NCI-H345 treated with DMSO at 0.1 percent for 48 hours (cell line): ENCODE results near the gene FGFBP3.

Experiments used
- DNase-seq: peaks from one replicate; lab custom pipeline; 2025; ENCODE audit not compliant: unreplicated experiment; lab: John Stamatoyannopoulos, UW

FGFBP3 gene, protein sequence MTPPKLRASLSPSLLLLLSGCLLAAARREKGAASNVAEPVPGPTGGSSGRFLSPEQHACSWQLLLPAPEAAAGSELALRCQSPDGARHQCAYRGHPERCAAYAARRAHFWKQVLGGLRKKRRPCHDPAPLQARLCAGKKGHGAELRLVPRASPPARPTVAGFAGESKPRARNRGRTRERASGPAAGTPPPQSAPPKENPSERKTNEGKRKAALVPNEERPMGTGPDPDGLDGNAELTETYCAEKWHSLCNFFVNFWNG

DNA sequence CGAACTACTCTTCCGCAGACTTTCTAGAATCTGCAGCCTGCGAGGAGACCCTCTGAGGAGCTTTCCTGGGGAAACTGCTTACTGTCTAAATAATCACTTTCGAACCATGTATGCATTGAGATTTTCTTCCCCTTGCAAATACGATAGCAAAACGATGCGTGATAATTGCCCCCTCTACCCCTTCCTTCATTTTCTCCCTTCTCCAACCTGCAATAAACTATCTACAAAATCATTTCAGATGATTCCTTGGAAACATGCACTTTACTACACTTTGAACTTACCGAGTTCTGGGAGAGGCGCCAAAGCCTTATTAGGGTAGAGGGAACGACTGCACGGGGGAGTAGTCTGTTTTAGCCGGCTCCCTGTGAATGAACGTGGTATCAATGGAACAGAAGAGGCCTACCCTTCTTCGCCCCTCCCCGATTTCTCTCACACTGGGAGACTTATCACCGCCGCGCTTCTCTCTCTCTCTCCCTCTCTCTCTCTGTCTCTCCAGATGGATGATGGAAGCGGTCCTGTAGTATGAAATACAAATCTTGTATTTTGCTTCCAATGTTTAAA is at the start of gene FGFBP3:
TSS of gene FGFBP3 (minus strand) at position 370 of the 561 bp plus-strand sequence. CDS start 517 bp downstream, outside the sequence.
- DNase-seq = peak; percentile 41

DNA sequence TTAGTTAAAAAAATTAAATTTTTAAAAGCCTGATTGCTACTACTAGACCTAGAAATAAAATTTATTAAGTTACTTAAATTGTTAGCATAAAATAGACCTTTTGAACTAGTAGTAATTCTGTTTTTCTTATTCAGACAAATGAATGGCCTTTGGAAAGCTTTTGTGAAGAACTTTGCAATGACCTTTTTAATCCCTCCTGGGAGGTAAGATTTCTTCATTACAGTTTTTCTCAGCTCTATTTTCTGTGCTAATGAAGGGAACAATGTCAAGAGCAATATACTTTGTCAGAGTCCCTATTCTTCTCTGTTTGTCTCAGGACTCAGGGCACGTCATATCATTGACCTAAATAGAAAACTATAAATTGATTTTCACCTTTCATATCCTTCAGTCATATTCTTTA is 47.8 kb upstream of the FGFBP3 start:
- no peak for DNase-seq

DNA sequence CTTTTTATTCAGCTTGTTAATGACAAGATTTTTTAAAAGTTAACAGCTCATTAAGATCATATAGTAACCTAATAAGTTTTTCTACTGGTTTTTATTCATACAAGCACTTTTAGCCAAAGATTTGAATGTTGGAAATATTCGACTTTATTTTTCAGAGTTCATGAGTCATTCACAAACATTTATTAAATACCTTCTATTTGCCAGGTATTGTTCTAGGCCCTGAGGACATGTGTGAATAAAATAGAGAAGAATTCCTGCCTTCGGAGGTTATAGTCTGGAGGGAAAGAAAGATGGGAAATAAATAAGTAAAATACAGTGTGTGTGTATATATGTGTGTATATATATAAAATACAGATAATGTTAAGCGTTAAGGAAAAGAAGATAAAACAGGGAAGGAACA is 45.8 kb upstream of the FGFBP3 start:
- DNase-seq = no peak

DNA sequence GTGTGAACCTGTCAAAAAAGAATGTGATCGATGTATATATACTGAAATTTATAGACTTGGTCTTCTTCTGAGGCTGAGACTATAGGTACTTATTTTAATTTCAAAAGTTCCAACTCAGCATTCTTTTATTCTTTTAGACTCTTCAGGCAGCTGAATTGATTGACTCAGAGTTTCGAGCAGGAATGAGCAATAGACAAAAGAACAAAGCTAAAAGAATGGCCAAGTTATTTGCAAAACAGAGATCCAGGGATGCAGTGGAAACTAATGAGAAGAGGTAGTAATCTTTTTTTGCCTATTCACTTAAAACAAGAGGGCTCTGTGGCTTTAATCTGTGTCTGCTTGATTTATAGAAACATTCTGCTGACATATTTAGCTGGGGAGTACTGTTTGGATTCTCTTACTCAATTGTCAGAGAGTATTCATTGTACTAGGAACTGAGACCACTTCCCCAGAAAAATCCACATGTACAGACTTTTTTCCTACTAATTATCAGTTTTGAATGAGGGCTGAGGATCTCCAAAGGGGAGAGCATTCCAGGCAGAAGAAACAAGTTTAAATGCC is 44.4 kb upstream of the FGFBP3 start:
- no peak for DNase-seq

DNA sequence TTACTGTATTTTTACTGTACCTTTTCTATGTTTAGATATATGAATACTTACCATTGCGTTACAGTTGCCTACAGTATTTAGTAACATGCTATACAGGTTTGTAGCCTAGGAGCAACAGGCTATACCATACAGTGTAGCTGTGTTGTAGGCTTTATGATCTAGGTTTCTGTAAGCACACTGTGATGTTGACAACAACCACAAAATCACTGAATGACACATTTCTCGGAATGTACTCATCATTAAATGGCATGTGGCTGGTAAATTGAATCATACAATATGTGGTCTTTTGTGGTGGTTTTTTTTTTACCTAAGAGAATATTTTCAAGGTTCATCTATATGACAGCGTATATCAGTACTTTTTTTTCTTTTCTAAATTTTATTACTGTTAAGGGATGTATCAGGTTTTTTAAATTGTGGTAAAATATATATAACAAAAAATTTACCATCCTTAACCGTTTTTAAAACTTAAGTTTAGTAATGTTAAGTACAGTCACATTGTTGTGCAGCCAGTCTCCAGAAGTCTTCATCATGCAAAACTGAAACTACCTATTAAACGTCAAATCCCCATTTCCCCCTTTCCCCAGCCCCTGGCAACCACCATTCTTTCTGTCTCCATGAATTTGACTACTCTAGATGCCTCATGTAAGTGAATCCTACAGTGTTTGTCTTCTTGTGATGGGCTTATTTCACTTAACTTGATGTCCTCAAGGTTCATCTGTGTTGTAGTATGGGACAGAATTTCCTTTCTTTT is 35.8 kb upstream of the FGFBP3 start:
- DNase-seq = no peak

DNA sequence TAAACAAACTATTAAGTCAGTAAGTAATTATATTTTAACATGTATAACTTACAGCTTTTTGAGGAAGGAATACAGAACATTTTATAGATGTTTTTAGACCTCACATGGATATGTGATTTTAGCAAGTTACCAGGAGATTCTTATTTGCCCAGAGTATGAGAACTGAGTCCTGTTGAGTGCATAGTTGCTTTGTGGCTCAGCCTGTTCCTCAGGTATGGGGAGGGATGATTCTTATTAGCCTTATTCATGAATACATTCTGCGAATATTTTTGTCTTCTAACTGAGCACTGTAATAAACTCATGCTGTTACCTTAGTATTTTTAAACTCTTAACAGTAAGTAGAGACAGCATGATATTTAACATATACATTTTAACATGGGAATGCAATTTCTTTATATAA is 32.1 kb upstream of the FGFBP3 start:
- no peak for DNase-seq

DNA sequence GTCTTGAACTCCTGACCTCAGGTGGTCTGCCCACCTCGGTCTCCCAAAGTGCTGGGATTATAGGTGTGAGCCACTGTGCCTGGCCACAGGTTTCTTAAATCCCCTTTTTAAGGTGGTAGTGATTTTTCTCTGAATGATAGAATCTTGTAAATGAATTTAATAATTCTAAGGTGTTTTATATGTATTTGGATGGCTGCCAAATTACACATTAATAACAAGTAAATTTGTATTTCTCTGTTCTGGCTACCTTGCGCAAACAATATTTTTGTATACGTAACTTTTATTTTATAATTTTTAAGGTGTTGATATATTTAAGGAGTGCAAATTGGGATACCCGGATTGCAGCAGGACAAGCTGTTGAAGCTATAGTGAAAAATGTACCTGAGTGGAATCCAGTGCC is 30.4 kb upstream of the FGFBP3 start:
- DNase-seq = no peak

DNA sequence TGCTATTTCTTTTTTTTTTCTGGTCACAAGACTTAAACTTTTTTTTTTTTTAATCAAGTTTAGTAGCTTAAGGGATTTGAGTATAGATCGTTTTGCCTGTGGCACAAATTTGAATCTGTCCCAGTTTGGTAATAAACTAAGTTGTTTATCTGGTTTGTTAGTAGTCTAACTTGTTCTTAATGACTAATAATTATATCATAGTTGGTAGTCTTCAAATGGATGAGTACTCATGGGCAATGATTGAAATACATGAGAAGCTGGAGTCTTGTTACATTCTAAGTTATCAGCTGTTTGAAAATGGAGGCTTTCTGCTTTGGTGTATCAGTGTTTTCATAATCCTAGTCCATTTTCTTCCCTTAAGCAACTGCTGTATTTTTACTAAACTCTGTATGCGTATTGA is 26.6 kb upstream of the FGFBP3 start:
- no peak for DNase-seq

DNA sequence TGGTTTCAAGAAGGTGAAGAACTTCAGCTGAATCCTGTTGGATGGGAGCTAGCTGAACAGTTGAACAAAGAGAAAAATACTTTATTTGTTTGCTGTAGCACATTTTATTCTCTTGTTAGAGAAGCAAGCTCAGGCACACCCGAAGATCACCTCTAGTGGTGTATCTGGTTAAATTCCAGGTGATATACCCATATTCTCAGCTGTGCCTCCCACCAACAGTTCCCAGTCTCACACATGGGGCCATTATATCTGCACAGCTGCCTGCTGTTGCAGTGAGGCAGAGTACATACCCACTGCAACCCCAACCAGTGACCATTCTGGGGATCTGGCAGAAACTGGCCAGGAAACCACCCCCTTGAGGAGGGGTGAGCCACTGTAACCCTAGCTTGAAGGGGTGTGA is 23.5 kb upstream of the FGFBP3 start:
- no peak for DNase-seq

DNA sequence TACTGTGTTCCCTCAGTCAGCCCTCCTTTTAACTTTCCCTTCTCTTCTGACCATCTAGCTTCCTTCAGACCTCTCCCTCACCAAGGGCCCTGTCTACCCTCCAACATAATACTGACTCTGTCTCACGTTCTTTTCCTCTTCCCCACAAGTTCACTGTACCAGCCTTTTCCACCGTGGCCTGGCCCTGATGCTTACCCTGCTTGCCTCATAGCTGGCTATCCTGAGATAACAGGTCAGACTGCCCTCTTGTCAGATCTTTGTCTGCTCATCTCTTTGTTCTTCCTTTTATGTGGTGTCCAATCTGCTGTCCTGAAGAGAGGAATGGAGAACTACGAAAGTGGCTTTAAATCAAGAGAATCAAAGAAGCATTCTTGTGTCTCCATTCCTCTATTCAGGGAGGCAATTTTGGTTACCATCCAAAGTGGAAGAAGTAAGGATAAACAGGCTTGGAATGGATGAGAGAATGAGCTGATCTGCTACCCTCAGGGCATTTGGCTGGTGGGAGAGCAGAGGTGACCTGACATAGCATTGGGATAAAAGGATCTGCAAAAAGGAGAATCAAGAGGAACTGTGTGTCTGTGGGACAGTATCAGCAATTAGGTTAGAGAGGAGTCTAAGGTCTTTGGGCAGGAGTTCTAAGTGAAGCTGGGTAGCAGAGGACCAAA is 22.4 kb upstream of the FGFBP3 start:
- DNase-seq = no peak

DNA sequence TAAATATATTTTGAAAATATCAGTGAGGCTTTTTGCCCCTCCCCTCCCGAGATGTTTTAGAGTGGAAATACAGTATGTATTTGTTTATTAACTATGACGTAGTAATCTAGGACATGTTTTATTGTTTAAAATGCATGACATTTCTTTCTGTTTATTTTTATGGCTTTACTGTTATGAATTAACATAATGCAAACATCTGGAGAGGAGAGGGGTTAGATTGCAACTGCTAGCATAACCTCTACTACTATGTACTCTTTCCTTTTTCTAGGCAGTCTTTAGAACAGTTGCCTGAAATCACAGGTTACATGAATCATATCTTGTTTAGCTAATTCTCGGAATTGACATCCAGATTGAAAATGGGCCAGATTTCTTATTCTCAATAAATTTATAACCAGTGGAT is 21.7 kb upstream of the FGFBP3 start:
- no peak for DNase-seq

DNA sequence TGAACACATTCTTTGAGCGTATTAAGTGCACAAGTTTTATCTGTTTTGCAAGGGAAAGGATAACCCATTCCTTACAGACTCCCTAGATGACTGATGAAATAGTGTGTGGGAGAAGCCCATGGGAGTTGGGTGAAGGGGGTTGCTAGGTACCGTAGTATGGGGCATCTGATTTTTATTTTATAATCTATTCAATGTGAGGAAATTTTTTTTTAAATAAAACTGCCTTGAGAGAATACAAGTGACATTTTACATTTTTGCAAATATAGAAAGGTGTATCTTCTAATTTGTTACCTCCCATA is 15.7 kb upstream of the FGFBP3 start:
- DNase-seq = no peak

DNA sequence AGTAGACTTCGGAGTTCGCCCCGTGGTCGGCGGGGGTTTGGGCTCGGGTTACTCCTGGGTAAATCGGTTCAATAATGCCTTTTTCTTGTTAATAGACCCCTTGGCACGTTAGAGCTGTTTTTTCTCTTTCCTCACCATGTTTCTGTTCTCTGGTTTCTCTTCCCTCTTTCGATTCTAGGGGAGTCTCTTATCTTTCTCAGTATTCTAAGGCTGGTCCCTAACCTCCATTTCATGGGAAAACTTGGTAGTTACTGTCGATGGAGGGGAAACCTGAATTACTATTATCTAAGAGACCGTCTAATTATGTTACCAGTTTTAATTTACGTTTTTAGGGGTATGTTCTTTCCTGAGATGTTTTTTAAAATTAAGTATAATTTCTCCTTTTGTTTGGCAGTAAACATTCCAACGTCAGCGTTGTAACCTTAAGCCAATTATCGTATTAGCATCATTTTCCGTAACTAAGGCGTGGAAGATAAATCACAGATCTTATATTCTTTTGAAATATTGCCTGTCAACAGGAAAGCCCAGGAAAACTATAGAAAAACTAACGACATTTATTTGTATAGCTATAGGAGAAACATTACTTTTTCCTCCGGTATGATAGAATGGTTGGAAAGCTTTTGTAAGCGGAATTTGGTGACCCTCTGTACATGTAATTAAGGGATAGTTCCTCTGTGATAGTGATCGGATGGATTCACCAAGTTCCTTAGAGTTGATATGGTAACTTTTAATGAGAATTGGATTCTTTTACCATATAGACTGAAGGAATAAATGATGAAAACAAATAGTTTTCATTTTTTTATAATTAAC is 15.1 kb upstream of the FGFBP3 start:
- DNase-seq = no peak

DNA sequence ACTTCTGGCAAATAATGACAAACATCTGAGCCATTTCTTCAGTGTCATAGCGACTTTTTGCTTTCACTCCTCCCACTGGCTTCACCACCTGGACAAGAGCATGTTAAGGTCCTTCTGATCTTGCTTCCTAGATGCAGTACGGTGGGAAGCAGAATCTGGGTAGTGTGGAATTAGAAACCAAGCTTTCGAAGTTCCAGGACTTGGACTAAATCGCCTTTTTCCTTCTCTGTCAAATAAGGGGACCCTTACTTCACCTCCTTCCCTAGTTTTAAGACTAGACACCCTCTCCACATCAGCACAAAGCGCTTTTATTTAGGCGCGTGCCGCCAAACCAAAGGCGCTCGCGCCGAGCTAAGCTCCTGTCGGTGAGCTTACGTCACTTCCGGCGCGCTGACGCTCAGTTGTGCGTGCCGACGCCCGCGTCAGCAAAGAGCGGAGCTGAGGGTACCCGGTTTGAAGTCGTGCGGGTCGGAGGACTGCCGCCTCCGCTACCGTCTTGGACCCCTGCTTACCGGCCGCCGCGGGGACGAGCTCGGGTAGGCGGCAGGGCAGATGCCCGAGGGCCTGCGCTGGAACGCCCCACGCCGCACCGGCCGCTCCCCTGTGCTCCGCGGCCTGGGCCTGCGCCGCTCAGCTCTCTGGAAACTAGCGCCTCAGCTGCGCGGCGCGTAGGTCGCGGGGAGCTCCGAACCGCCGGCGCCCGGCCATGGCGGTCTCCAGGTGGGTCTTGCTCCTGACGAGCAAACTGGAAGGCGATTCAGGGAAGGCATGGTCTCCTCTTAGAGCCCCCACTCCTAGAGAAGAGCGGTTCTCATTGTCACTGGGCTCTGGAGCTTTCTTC is 14.3 kb upstream of the FGFBP3 start, which contains the start of gene BTAF1:
TSS of gene BTAF1 (plus strand) at position 400 of the 841 bp plus-strand sequence. CDS start at position 707, 307 bp downstream.
- DNase-seq = peak; percentile 72

DNA sequence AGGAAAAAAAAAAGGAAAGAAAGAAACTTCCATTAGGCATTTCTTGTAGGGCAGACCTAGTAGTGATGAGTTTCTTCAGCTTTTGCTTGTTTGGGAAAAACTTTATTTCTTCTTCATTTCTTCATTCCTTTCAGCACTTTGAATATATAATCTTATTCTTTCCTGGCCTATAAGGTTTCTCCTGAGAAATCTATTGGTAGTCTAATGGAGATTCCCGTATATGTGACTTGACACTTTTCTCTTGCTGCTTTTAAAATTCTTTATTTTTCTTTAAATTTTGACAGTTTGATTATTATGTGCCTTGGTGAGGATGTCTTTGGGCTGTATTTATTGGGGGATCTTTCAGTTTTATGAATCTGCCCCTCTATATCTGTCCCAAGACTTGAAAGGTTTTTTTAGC is 10.4 kb upstream of the FGFBP3 start:
- no peak for DNase-seq

DNA sequence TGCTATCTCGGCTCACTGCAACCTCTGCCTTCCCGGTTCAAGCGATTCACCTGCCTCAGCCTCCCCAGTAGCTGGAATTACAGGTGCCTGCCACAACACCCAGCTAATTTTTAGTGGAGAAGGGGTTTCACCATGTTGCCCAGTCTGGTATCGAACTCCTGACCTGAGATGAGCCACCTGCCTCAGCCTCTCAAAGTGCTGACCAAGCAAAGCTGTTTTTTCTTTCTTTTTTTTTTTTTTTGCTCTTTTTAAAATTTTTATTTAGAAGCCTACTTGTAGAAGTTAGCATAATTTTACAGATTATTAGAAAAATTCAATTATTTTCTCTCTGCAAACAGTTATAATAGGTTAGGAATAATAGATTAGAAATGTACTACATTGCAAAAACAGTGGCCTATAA is 1.2 kb upstream of the FGFBP3 start:
- DNase-seq = no peak

DNA sequence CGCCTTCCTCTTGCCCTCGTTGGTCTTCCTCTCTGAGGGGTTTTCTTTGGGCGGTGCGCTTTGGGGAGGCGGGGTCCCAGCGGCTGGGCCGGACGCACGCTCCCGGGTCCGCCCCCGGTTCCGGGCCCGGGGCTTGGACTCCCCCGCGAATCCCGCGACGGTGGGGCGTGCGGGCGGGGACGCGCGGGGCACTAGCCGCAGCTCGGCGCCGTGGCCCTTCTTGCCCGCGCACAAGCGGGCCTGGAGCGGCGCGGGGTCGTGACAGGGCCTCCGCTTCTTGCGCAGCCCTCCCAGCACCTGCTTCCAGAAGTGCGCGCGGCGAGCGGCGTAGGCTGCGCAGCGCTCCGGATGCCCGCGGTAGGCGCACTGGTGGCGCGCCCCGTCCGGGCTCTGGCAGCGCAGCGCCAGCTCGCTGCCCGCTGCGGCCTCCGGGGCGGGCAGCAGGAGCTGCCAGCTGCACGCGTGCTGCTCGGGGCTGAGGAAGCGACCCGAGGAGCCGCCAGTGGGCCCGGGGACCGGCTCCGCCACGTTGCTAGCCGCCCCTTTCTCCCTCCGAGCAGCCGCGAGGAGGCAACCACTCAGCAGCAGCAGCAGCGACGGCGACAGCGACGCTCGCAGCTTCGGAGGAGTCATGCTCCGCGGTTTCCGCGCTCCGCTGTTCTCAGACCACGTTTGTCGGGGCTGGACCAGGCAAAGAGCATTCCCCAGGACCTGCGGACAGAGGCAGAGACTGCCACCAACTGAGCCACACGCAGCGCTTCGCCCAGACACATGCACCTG is 759 bp downstream of the FGFBP3 start:
- DNase-seq = peak; percentile 44

DNA sequence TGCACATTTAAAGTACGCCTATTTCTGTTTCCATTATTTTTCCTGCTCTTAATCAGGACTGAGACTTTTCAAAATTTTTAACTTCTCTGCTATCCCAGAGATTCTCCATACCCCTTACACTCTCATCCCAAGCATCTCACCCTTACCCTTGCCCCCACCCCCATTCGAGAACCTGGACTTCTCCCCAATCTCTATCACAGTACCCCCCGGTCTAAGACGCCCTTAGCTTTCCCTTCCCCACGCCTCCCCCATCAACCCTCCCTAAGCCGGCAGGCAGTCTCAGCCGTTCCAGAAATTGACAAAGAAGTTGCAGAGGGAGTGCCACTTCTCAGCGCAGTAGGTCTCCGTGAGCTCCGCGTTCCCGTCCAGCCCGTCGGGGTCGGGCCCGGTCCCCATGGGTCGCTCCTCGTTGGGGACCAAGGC is 1.4 kb downstream of the FGFBP3 start:
- no peak for DNase-seq

DNA sequence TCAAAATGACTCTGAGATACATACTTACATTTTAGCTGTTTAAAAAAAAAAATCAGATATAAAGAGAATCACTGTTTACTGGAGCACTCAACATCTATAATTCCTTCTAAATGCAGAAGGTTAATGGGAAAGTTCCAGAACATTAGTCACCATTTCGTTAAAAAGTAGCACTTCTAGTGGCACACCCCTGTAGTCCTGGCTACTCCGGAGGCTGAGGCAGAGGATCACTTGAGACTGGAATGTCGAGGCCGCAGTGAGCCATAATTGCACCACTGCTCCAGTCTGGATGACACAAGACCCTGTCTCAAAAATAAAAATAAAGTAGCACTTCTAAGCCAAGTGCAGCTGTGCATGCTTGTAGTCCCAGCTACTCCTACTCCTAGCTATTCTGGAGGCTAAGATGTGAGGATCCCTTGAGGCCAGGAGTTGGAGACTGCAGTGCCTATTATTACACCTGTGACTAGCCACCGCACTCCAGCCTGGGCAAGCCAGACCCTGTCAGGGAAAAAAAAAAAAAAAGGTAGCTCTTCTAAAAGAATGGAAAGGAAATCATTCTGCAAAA is 2.2 kb downstream of the FGFBP3 start:
- DNase-seq = no peak
